ENCODE results near the gene CHMP4A. TPM values are rescaled to one million over a fixed set of nuclear protein-coding genes. Genes with fewer than 3 reads are reported as not detected.
A peak's percentile ranks its signal among the peaks of the same experiment; 100 is the strongest.

The CHMP4A gene
- total RNA-seq, 2 donors from 2014 or later: 105 to 119 TPM

DNA sequence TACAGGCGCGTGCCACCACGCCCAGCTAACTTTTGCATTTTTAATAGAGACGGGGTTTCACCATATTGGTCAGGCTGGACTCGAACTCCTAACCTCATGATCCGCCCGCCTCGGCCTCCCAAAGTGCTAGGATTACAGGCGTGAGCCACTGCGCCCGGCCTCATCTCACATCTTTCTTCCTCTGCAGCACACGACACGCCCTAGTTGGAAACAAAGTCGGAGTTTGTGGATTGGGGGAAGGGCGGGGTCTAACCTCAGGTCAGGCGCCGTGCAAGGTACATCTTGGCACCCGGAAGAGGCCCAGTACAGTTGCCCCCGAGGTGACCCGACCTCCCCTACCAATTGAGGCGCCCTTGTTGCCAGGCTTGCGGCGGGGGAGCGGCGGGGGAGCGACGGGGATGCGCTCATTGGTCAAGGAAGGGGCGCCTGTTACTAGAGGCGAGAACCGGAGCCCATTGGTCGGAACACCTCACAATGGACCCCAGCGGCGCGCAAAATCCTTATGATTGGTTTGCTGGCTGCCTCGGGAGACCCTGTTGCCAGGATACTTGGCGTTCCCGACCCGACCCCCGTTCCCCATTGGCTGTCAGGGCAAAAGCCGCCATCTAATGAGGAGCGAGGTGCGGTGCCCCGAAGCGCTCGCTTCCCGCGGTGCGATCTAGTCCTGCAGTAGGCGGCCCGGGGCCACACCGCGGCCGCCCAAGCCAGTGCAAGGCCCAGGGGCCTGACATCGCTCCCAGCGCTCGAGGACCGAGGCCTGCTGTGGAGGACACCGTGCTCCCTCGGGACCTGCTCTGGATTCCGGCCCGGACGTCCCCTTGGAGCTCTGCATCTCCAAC is 41.6 kb downstream of the CHMP4A start, which contains the start of gene REC8:
REC8 (plus strand) TSS at position 659 of the 839 bp plus-strand sequence. CDS start 473 bp downstream, outside the sequence.
- Mint-ChIP-seq H3K27me3 (ENCODE audit: low read depth) (no peaks in the 10 kb centered on the region), H3K9me3 (no peaks in the 10 kb centered on the region), H3K4me3 (peak within 1 kb of the TSS; percentile 82 to 91), H3K27ac (peak within 1 kb of the TSS; percentile 91), H3K4me1 (ENCODE audit: low read depth) (peaks cover 37% of the 10 kb centered on the region), H3K36me3 (ENCODE audit: insufficient read depth in 2 of 2) (peaks cover 9 to 19% of the 10 kb centered on the region in 2 donors)
- peak; percentile 78 to 79 for ATAC-seq (replicated peaks in 1 of 2)
- peak; percentile 71 to 77 for DNase-seq

- no peak for DNase-seq
- Mint-ChIP-seq H3K4me1 (ENCODE audit: low read depth) (peaks cover 73% of the 10 kb centered on the region), H3K27ac (peak overlapping the region; percentile 36), H3K9me3 (no peaks in the 10 kb centered on the region), H3K27me3 (ENCODE audit: low read depth) (no peaks in the 10 kb centered on the region), H3K4me3 (no peak overlapping the region), H3K36me3 (ENCODE audit: insufficient read depth in 2 of 2) (peaks cover 24 to 54% of the 10 kb centered on the region in 2 donors)
- ATAC-seq (replicated peaks in 1 of 2): no peak
Observed at GRCh38 chr14:24167469-24168114, 45.7 kb downstream of the CHMP4A start.

DNA sequence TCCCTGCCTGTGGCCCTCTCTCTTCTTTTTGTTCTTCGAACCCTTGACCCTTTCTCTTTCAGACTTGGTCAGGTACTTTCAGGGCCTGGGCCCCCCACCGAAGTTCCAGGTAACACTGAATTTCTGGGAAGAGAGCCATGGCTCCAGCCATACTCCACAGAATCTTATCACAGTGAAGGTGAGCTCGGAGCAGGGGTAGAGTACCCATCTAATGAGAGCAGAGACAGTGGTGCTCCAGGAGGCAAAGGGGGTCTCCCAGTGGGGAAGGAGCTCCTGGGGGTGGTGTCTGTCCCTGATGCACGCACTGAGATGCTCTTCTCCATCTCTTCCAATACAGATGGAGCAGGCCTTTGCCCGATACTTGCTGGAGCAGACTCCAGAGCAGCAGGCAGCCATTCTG is 47.5 kb downstream of the CHMP4A start:
- peaks cover 75% of the 10 kb centered on the region for H3K4me1 Mint-ChIP-seq (ENCODE audit: low read depth)
- H3K27ac Mint-ChIP-seq: no peak overlapping the region
- DNase-seq (no peak), ATAC-seq (replicated peaks in 1 of 2) (no peak)
- no peaks in the 10 kb centered on the region for H3K9me3 Mint-ChIP-seq
- peaks cover 32 to 63% of the 10 kb centered on the region in 2 donors for H3K36me3 Mint-ChIP-seq (ENCODE audit: insufficient read depth in 2 of 2)
- H3K27me3 Mint-ChIP-seq (ENCODE audit: low read depth): no peaks in the 10 kb centered on the region
- no peak overlapping the region for H3K4me3 Mint-ChIP-seq

GRCh38 chr14:24164518-24164991 is 48.7 kb downstream of the CHMP4A start:
- peak overlapping the region; percentile 21 for H3K27ac Mint-ChIP-seq
- H3K36me3 Mint-ChIP-seq (ENCODE audit: insufficient read depth in 2 of 2): peaks cover 31 to 58% of the 10 kb centered on the region in 2 donors
- H3K9me3 Mint-ChIP-seq: no peaks in the 10 kb centered on the region
- H3K4me1 Mint-ChIP-seq (ENCODE audit: low read depth): peaks cover 72% of the 10 kb centered on the region
- H3K27me3 Mint-ChIP-seq (ENCODE audit: low read depth): no peaks in the 10 kb centered on the region
- no peak for DNase-seq
- H3K4me3 Mint-ChIP-seq: no peak overlapping the region
- no peak for ATAC-seq (replicated peaks in 1 of 2)

- peak in 1 of 2 donors; percentile 14 for ATAC-seq (replicated peaks in 1 of 2)
- peaks cover 65% of the 10 kb centered on the region for H3K4me1 Mint-ChIP-seq (ENCODE audit: low read depth)
- no peaks in the 10 kb centered on the region for H3K9me3 Mint-ChIP-seq
- H3K36me3 Mint-ChIP-seq (ENCODE audit: insufficient read depth in 2 of 2): peaks cover 23 to 49% of the 10 kb centered on the region in 2 donors
- H3K4me3 Mint-ChIP-seq: peak overlapping the region; percentile 83 to 86
- H3K27me3 Mint-ChIP-seq (ENCODE audit: low read depth): no peaks in the 10 kb centered on the region
- H3K27ac Mint-ChIP-seq: peak overlapping the region; percentile 97
- peak in 1 of 2 donors; percentile 33 for DNase-seq
Observed at GRCh38 chr14:24162093-24162492, 51.2 kb downstream of the CHMP4A start.

GRCh38 chr14:24160850-24161804 is 52.2 kb downstream of the CHMP4A start, which contains the start of gene IRF9:
IRF9 (plus strand) TSS chr14:24161265; CDS start chr14:24162145, 880 bp downstream.
- H3K36me3 Mint-ChIP-seq (ENCODE audit: insufficient read depth in 2 of 2): peaks cover 23 to 42% of the 10 kb centered on the region in 2 donors
- H3K9me3 Mint-ChIP-seq: no peaks in the 10 kb centered on the region
- peak; percentile 87 to 88 for ATAC-seq (replicated peaks in 1 of 2)
- peaks cover 55% of the 10 kb centered on the region for H3K4me1 Mint-ChIP-seq (ENCODE audit: low read depth)
- peak within 1 kb of the TSS; percentile 83 to 86 for H3K4me3 Mint-ChIP-seq
- no peaks in the 10 kb centered on the region for H3K27me3 Mint-ChIP-seq (ENCODE audit: low read depth)
- DNase-seq: peak; percentile 96 to 99
- peak within 1 kb of the TSS; percentile 97 for H3K27ac Mint-ChIP-seq

DNA sequence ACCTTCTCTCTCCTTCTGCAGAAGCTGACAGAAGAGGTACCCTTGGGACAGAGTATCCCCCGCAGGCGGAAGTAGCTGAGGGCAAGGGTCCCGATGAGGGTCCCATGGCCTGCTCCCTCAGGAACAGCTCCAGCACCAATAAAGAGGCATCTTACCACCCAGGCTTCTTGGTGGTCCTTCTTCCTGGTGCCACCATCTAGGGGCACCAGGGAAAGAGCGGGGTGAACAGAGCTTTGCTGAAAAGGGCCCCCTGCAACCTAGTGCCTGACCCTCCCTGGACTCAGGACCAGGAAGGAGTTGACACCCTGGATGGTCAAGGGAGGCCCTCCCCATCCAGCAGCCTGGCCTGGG is 52.8 kb downstream of the CHMP4A start:
- H3K4me3 Mint-ChIP-seq: peak overlapping the region in 1 of 2 donors; percentile 86
- peak overlapping the region; percentile 97 for H3K27ac Mint-ChIP-seq
- no peaks in the 10 kb centered on the region for H3K27me3 Mint-ChIP-seq (ENCODE audit: low read depth)
- no peaks in the 10 kb centered on the region for H3K9me3 Mint-ChIP-seq
- no peak for DNase-seq
- peaks cover 23 to 41% of the 10 kb centered on the region in 2 donors for H3K36me3 Mint-ChIP-seq (ENCODE audit: insufficient read depth in 2 of 2)
- peaks cover 52% of the 10 kb centered on the region for H3K4me1 Mint-ChIP-seq (ENCODE audit: low read depth)
- no peak for ATAC-seq (replicated peaks in 1 of 2)

- ATAC-seq (replicated peaks in 1 of 2) (no peak), DNase-seq (no peak)
- Mint-ChIP-seq H3K9me3 (no peaks in the 10 kb centered on the region), H3K4me1 (ENCODE audit: low read depth) (peaks cover 48% of the 10 kb centered on the region), H3K4me3 (no peak overlapping the region), H3K27ac (peak overlapping the region; percentile 97), H3K36me3 (ENCODE audit: insufficient read depth in 2 of 2) (peaks cover 24 to 37% of the 10 kb centered on the region in 2 donors), H3K27me3 (ENCODE audit: low read depth) (no peaks in the 10 kb centered on the region)
Observed at GRCh38 chr14:24159777-24160498, 53.4 kb downstream of the CHMP4A start.

Other genes starting within 250 kb of the CHMP4A start
- gene DHRS4L2, start 224.6 kb downstream of the CHMP4A start, total RNA-seq: 10 to 100 TPM; 24.7 to 27.2 TPM
- gene CARMIL3, start 161.5 kb downstream of the CHMP4A start, total RNA-seq: 1 to 10 TPM; 1.9 to 2.1 TPM
- gene CPNE6, start 141.9 kb downstream of the CHMP4A start, total RNA-seq: under 1 TPM; 0.12 to 0.14 TPM
- 100 to 1,000 TPM; 161 to 180 TPM for gene PCK2, start 119.2 kb downstream of the CHMP4A start, total RNA-seq
- 100 to 1,000 TPM; 109 to 124 TPM for gene DCAF11, start 98.7 kb downstream of the CHMP4A start, total RNA-seq
- gene NRL, start 98.5 kb downstream of the CHMP4A start, total RNA-seq: 1 to 10 TPM; 5.2 TPM
- gene FITM1, start 82.8 kb downstream of the CHMP4A start, total RNA-seq: 1 to 10 TPM in 1 of 2 donors, under 1 TPM in 1; 0.46 to 2.2 TPM
- 100 to 1,000 TPM; 342 to 378 TPM for gene PSME1, start 77.3 kb downstream of the CHMP4A start, total RNA-seq
- gene EMC9, start 71.9 kb downstream of the CHMP4A start, total RNA-seq: 10 to 100 TPM; 38.0 to 56.5 TPM
- gene PSME2, start 66.9 kb downstream of the CHMP4A start, total RNA-seq: 100 to 1,000 TPM; 369 to 376 TPM
- gene RNF31, start 66.0 kb downstream of the CHMP4A start, total RNA-seq: 10 to 100 TPM; 88.7 to 90.6 TPM
- gene IRF9, start 52.2 kb downstream of the CHMP4A start, total RNA-seq: 100 to 1,000 TPM; 245 to 263 TPM
- 10 to 100 TPM; 48.0 to 57.9 TPM for gene REC8, start 41.4 kb downstream of the CHMP4A start, total RNA-seq
- 10 to 100 TPM; 30.9 to 38.0 TPM for gene IPO4, start 24.7 kb downstream of the CHMP4A start, total RNA-seq
- gene TM9SF1, start 18.0 kb downstream of the CHMP4A start, total RNA-seq: 10 to 100 TPM; 27.4 to 32.5 TPM
- under 1 TPM in 1 of 2 donors, not detected in 1; 0.88 TPM for gene TSSK4, start 7.8 kb downstream of the CHMP4A start, total RNA-seq
- 10 to 100 TPM; 16.8 to 20.2 TPM for gene MDP1, start 2.6 kb upstream of the CHMP4A start, total RNA-seq
- gene NEDD8, start 18.9 kb upstream of the CHMP4A start, total RNA-seq: 100 to 1,000 TPM; 127 to 148 TPM
- gene GMPR2, start 19.4 kb upstream of the CHMP4A start, total RNA-seq: 10 to 100 TPM; 67.5 to 75.5 TPM
- gene TINF2, start 29.1 kb upstream of the CHMP4A start, total RNA-seq: 100 to 1,000 TPM in 1 of 2 donors, 10 to 100 TPM in 1; 87.7 to 103 TPM
- 10 to 100 TPM in 1 of 2 donors, 1 to 10 TPM in 1; 9.3 to 14.0 TPM for gene TGM1, start 49.7 kb upstream of the CHMP4A start, total RNA-seq
- gene RABGGTA, start 58.1 kb upstream of the CHMP4A start, total RNA-seq: 10 to 100 TPM; 53.8 to 56.2 TPM
- 10 to 100 TPM; 28.5 to 29.0 TPM for gene DHRS1, start 86.3 kb upstream of the CHMP4A start, total RNA-seq
- gene NOP9, start 86.4 kb upstream of the CHMP4A start, total RNA-seq: 10 to 100 TPM; 31.7 to 34.0 TPM
- 10 to 100 TPM; 11.6 to 12.9 TPM for gene CIDEB, start 94.5 kb upstream of the CHMP4A start, total RNA-seq
- gene LTB4R2, start 96.7 kb upstream of the CHMP4A start, total RNA-seq: 10 to 100 TPM; 21.5 to 23.4 TPM
- 10 to 100 TPM; 27.1 to 28.5 TPM for gene LTB4R, start 98.0 kb upstream of the CHMP4A start, total RNA-seq
- 1 to 10 TPM; 4.6 to 6.9 TPM for gene ADCY4, start 121.6 kb upstream of the CHMP4A start, total RNA-seq
- 10 to 100 TPM; 11.0 to 18.6 TPM for gene RIPK3, start 126.5 kb upstream of the CHMP4A start, total RNA-seq
- 10 to 100 TPM in 1 of 2 donors, 1 to 10 TPM in 1; 2.6 to 11.3 TPM for gene NFATC4, start 154.7 kb upstream of the CHMP4A start, total RNA-seq
- under 1 TPM; 0.09 to 0.14 TPM for gene NYNRIN, start 185.5 kb upstream of the CHMP4A start, total RNA-seq
- gene CBLN3, start 216.2 kb upstream of the CHMP4A start, total RNA-seq: 10 to 100 TPM; 15.7 to 30.7 TPM
- gene KHNYN, start 216.5 kb upstream of the CHMP4A start, total RNA-seq: 100 to 1,000 TPM; 114 to 126 TPM
- 10 to 100 TPM; 38.5 to 44.8 TPM for gene SDR39U1, start 229.3 kb upstream of the CHMP4A start, total RNA-seq

Data from activated T-cell treated with anti-CD3 and anti-CD28 coated beads, Interleukin-2, amount 50 U/mL, for 72 hours (primary cell).